Neural crest cell (in vitro differentiated cells): ENCODE data around the gene MAML3. TPM values are rescaled to one million over a fixed set of nuclear protein-coding genes. Genes with fewer than 3 reads are reported as not detected.

Source experiments
- DNase-seq: peaks from one replicate; pipeline ENCODE4 v3.0.0; 2021; ENCODE audit warnings: low read depth, mixed read lengths, low spot score
- H3K27ac Mint-ChIP-seq: one replicate; pipeline ENCODE4 v1.8.0; 2021; ENCODE audit warnings: mild to moderate bottlenecking, mixed read lengths; ENCODE audit not compliant: unreplicated experiment
- H3K27me3 Mint-ChIP-seq: 2 replicates; pipeline ENCODE4 v1.8.0; 2021; ENCODE audit warnings: low read depth, mild to moderate bottlenecking, mixed read lengths
- H3K36me3 Mint-ChIP-seq: 2 replicates; pipeline ENCODE4 v1.8.0; 2021; ENCODE audit warnings: low read depth, mild to moderate bottlenecking, mixed read lengths
- H3K4me1 Mint-ChIP-seq: 2 replicates; pipeline ENCODE4 v1.8.0; 2021; ENCODE audit warnings: mixed read lengths
- H3K4me3 Mint-ChIP-seq: one replicate; pipeline ENCODE4 v1.8.0; 2021; ENCODE audit warnings: mild to moderate bottlenecking, mixed read lengths
- H3K9me3 Mint-ChIP-seq: 2 replicates; pipeline ENCODE4 v1.8.0; 2021; ENCODE audit warnings: mixed read lengths
- total RNA-seq: library from RNA; stranded (reverse); gene quantifications from 2 replicates; pipeline ENCODE4 v1.2.1, GENCODE V29; 2021
- TF ChIP-seq, protein P1 (sequence below): fragments of 200-600 bp; sonication (generic); conservative IDR thresholded peaks from 2 replicates; pipeline ENCODE4 v1.5.0; 2021; ENCODE audit warnings: antibody characterized with exemption, mild to moderate bottlenecking

Gene MAML3
- total RNA-seq, 1 donor from 2014 or later, result 21.8 TPM

- TF ChIP-seq, protein P1, sequence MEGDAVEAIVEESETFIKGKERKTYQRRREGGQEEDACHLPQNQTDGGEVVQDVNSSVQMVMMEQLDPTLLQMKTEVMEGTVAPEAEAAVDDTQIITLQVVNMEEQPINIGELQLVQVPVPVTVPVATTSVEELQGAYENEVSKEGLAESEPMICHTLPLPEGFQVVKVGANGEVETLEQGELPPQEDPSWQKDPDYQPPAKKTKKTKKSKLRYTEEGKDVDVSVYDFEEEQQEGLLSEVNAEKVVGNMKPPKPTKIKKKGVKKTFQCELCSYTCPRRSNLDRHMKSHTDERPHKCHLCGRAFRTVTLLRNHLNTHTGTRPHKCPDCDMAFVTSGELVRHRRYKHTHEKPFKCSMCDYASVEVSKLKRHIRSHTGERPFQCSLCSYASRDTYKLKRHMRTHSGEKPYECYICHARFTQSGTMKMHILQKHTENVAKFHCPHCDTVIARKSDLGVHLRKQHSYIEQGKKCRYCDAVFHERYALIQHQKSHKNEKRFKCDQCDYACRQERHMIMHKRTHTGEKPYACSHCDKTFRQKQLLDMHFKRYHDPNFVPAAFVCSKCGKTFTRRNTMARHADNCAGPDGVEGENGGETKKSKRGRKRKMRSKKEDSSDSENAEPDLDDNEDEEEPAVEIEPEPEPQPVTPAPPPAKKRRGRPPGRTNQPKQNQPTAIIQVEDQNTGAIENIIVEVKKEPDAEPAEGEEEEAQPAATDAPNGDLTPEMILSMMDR, result no peak
- Mint-ChIP-seq H3K27ac (no peak overlapping the region), H3K9me3 (peaks cover 3% of the 10 kb centered on the region), H3K4me1 (peaks cover 29% of the 10 kb centered on the region), H3K36me3 (no peaks in the 10 kb centered on the region), H3K4me3 (no peak overlapping the region), H3K27me3 (no peaks in the 10 kb centered on the region)
- no peak for DNase-seq
These were observed 133.3 kb downstream of the MAML3 start for GRCh38 chr4:140020457-140021361.

GRCh38 chr4:140019619-140020347 is 134.2 kb downstream of the MAML3 start:
- H3K36me3 Mint-ChIP-seq, result no peaks in the 10 kb centered on the region
- DNase-seq, result no peak
- TF ChIP-seq, protein P1, result no peak
- H3K27me3 Mint-ChIP-seq, result no peaks in the 10 kb centered on the region
- no peak overlapping the region for H3K27ac Mint-ChIP-seq
- no peak overlapping the region for H3K4me3 Mint-ChIP-seq
- peaks cover 29% of the 10 kb centered on the region for H3K4me1 Mint-ChIP-seq
- peaks cover 3% of the 10 kb centered on the region for H3K9me3 Mint-ChIP-seq

DNA sequence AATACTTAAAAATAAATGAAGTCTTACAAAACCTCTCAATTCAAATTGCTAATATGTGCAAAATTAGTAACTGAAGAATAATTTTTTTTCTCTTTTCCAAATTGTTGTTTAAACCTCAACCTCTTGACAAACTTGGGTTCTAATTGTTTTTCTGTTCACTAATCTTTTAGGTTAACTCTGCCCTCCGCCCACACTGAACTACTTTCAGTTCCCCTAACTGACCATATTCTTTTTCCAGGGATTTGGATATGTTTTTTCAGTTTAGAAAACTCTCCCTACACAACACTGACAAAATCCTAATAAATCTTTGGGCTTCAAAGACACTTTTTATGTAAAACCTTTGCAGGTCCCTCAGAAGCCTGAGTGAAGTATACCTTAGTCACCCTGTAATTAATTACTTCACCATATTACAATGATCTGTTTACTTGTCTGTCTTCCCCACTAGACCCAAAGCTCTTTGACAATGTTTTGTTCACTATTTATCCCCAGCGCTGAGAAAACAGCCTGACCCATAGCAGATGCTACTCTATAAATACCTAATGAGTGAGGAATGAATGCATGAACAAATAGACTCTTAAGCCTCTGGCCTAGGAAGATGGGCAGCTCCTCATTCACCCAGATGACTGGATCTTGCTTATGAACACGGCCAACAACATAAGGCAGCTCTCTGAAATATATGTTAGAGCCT is 134.9 kb downstream of the MAML3 start:
- H3K27ac Mint-ChIP-seq, result no peak overlapping the region

DNA sequence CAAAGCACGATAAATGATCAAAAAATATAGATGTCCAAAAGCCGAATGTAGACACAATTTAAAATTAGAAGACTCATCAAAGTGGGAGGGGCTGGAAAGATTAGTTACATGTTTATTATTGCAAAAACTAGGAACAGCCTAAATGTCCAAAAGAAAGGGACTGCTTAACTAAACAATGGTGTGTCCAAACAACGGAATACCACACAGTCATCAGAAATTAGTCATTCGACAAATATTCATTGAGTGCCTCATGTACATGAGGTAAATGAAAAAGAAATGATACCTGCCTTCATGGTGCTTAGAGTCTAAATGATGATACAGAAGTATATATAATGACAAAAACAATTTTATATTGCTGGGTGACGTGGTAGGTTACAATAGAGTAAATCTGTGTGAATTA is 139.7 kb downstream of the MAML3 start:
- no peak overlapping the region for H3K4me3 Mint-ChIP-seq
- no peaks in the 10 kb centered on the region for H3K27me3 Mint-ChIP-seq
- TF ChIP-seq, protein P1, result no peak
- H3K36me3 Mint-ChIP-seq, result peaks cover 6% of the 10 kb centered on the region
- H3K9me3 Mint-ChIP-seq, result peaks cover 5% of the 10 kb centered on the region
- H3K4me1 Mint-ChIP-seq, result peaks cover 19% of the 10 kb centered on the region
- no peak overlapping the region for H3K27ac Mint-ChIP-seq
- no peak for DNase-seq

More for the DNA sequence above, 134.9 kb downstream of the MAML3 start:
- Mint-ChIP-seq H3K4me1 (peaks cover 29% of the 10 kb centered on the region), H3K9me3 (peaks cover 5% of the 10 kb centered on the region), H3K4me3 (no peak overlapping the region), H3K36me3 (peaks cover 2% of the 10 kb centered on the region), H3K27me3 (no peaks in the 10 kb centered on the region)
- no peak for DNase-seq
- TF ChIP-seq, protein P1, result no peak
